NCI-H2171 (cell line): Measurements from ENCODE around the gene SAMD3.
"Not testable (repeated sequence)": the region's sequence is repeated elsewhere in the genome, so short reads cannot be mapped to it uniquely, and the experiment has no call there.

Source experiments
- DNase-seq: peaks from one replicate; lab custom pipeline; 2025; lab: John Stamatoyannopoulos, UW

The SAMD3 gene

DNA sequence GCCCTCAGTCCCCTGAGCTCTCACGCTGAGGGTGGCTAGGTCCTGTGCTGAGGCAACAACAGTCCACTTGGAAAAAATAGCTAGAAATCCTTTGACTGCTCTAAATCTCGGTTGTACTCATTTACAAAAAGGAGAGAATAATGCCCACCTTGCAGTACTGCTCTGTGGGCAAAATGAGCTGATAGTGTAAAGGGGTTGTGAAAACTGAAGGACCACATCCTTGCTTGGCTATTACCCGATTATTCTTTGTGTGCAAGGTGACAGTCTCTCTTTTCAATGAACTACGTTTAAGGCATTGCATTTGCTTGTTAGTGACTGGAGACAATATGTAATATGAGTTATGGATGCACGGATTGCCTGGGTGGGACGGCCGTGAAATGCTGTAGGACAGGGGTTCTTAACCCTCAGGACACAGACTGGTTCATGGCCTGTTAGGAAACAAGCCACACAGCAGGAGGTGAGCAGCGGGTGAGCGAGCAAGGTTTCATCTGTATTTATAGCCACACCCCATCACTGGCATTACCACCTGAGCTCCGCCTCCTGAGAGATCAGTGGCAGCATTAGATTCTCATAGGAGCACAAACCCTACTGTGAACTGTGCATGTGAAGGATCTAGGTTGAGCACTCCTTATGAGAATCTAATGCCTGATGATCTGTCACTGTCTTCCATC is 14.6 kb downstream of the SAMD3 start:
- DNase-seq, result no peak

DNA sequence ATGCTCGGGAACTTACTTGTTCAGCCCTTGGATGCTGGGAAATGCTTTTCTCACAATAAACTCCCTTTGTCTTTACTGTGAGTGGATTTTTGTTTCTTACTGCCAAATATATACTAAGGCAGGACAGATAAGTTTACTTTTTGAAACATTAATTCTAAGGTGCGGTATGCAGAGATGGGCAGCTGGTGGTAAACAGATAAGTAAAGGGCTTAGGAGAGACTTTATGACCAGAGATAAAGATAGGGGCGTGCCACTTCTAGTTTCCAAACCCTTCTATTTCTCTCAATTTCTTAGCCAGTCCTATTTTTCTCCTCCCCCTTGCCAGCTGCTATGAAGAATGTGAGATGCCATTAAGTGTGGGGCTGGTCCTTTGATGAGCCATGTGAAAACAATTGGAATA is 16.3 kb downstream of the SAMD3 start:
- no peak for DNase-seq

DNA sequence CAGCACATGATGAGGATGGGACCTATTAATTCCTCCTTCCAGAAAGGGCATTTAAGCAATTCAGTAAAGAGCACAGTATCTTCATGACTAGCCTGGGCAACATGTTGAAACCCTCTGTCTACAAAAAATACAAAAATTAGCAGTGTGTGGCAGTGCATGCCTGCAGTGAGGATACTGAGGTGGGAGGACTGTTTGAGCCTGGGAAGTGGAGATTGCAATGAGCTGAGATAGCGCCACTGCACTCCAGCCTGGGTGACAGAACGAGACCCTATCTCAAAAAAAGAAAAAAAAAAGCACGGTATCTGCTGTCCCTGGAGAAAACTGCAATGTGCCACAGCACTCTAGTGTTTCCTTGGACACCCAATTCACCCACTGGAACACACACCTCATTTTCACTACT is 18.4 kb downstream of the SAMD3 start:
- DNase-seq, result no peak

DNA sequence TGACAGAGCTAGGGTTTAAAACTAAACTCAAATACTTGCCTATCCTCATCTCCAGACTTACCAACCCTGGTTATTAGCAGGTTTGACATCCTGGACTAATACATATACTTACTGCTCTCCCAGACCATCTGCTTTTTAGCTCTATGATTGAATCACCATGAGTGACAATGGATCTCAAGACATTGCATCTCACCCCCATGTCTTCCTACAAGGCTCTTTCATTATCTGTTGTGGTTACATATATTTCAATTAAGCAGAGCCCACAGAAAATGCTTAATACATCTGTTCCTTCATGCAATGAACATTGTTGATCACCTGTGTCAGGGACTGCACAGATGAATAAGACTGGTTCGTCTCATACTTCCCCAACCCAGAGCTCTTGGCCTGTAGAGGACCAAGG is 19.4 kb downstream of the SAMD3 start:
- DNase-seq, result no peak

DNA sequence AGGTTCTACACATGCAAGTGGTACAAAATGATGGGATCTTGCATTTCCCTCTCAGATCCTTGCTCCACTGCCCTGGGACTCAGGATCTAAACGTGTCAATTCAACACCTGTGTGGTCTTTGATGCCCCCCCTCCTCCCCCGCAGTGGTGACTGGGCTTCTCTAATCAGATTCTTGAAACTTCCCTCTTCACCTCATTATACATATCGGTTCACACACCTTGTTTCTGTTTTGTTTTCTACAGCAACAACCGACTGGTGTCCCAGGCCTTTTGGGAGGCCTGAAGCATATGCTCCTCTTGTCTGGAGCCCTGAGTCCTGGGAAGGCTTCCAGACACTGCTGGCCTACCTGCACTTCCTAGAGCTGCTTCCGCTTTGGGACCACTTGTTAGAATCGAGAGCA is 20.0 kb downstream of the SAMD3 start:
- DNase-seq, result no peak

DNA sequence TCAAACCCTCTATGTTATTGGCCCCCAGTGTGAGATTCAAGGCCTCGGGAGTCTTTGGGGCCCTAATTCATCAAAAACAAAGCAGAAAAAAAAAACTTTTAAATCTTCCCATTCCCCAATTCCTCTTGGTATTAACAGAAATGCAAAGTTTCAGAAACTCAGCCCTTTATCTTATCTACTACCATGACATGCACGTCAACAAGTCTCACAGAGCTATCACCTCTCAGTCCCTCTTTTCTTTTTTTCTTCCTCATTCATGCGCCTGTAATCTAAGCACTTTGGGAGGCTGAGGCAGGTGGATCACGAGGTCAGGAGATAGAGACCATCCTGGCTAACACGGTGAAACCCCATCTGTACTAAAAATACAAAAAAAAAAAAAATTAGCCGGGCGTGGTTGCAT is 22.7 kb downstream of the SAMD3 start:
- DNase-seq, result no peak

DNA sequence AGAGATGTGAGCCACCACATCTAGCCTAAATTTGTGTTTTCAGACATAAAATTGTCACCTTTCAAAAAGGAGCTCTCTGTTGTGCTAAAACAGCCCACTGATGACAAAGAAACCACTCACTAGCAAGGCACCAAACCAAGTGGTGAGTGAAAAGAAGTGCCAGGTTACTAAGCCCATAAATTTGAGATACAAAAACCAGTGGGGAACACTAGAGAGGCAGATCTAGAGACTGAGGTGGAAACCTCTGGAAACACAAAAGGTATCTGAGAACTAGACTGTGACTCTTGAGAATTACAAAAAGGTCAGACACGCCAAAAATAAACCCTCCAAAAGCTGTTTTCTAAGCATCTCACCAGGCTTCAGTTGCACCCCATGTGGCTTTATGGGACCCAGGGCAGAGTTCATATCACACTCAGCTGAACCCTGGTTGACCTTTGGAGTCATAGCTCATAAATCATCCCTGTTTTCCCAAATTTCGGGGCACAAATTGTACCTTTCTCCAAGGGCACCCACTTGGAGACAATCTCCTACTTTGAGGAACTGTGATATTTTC is 24.2 kb downstream of the SAMD3 start:
- DNase-seq, result no peak

DNA sequence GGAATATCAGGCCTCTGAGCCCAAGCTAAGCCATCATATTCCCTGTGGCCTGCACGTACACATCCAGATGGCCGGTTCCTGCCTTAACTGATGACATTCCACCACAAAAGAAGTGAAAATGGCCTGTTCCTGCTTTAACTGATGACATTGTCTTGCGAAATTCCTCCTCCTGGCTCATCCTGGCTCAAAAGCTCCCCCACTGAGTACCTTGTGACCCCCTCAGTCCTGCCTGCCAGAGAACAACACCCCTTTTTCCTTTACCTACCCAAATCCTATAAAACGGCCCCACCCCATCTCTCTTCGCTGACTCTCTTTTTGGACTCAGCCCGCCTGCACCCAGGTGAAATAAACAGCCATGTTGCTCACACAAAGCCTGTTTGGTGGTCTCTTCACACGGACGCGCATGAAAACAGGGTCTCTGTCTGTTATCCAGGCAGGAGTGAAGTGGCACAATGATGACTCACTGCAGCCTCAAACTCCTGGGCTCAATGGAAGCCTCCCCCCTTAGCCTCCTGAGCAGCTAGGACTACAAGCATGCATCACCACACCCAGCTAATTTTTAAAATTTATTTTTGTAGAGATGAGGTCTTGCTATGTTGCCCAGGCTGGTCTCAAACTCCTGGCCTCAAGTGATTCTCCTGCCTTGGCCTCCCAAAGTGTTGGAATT is 24.8 kb downstream of the SAMD3 start:
- not testable (repeated sequence) for DNase-seq

DNA sequence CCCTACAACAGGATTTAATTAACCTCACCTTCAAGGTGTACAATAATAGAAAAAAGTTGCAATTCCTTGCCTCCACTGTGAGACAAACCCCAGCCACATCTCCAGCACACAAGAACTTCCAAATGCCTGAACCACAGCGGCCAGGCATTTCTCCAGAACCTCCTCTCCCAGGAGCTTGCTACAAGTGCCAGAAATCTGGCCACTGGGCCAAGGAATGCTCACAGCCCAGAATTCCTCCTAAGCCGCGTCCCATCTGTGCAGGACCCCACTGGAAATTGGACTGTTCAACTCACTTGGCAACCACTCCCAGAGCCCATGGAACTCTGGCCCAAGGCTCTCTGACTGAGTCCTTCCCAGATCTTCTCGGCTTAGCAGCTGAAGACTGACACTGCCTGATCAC is 28.3 kb downstream of the SAMD3 start:
- not testable (repeated sequence) for DNase-seq

DNA sequence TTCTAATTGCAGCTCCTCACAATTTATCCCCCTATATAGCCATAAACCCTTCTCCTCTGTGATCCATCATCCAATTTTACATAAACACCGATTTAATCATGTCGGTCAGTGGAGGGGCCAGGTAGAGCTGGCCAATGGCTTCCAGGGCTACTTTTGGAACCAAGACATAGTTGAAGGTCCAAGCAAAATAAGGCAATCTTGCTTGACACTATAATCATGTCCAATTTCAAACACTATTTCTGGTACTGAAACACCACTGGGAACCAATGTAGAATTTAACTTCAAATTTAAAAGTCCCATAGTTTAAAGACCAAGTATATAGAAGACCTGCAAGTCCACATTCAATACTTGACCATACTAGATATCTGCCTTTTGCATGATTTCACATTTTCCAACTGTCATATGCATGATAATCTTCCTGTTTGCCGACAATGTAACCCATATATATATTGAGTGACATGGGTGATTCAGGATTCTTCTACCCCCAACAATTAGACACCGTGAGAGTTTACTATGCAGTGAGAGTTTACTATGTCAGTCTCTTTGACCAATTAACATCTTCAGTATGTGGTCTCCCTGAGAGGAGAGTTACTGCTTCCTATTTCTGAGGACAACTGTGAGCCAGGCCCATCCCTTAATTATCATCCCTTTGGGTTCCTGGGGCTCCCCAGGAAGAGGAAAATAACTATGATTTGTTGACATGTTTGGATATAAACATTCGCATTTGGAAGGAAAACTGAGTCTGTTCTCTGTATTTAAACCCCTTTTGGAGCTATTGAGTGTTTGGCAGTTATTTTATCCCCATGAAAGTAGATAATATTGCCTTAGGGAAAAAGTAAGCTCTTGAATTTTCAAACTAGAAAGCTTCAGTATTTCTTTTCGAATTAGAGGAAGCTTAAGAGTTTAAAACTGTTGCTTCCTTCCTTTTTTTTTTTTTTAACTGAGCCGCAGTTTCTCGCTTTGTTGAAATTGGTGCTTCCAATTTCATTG is 31.8 kb downstream of the SAMD3 start:
- DNase-seq, result no peak

DNA sequence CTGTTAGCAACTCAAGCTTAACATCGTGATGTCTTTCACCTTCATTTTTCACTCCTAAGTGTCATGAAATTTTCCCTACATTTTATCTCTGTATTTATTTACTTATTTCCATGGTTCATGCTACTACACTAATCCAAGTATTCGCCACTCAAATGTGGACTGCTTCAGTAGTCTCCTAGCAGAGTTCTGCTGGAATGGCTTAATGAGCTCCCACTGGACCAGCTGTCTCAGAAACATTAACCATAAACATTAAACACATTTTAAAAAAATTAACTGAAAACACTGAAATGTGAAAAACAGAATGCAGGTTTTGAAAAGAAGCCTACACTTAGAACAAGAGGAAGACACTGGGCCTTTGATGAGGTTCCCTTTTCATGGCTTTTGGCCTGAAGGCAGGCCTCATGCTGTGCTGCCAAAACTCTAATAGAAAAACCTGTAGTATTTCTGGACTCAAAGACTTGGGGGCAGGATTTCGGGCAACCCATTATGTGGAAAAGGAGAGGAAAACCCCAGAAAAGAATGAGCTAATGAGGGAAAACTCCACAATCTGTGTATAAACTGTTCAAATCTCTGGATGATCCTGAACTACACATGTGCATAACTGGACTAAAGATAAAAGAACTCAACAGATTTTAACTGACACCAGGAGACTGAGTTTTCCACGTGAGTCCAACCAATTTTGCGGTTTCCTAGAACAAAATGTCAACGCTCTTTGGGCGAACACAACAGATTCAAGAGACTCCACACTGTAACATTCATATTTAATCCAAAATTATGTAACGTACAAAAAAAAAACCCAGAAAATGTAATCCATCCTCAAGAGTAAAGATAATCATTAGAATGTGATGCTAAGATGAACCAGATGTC is 33.0 kb downstream of the SAMD3 start:
- no peak for DNase-seq

DNA sequence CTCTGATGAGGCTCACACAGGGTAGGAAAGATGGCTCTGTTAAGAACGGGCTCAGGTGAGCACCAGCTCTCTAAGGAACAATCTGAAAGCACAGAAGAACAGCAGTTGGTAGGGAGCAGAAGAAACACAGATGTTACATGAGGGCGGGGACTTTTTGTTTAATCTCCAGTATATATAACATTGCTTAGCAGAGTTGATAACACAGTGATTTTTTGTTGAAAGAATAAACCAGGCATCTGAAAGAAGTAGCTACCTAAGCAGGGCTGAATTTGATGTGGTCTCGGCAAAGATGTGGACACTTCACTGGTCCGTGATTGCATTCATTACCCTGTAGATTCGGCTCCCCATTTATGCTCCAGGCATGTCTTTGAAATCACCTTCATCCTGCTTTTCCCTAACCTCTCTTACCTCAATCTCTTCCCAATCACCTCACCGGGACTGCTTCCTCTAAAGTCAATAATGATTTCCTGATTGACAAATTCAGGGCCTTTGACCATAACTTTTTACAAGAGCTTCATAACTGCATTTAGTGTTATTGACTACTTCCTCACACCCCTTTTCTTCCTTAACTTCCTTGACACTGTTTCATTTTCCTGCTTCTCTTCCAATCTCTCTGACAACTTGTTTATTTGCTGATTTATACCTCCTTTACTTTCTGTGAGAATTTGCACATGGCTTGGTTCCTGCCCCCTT is 34.4 kb downstream of the SAMD3 start:
- no peak for DNase-seq

DNA sequence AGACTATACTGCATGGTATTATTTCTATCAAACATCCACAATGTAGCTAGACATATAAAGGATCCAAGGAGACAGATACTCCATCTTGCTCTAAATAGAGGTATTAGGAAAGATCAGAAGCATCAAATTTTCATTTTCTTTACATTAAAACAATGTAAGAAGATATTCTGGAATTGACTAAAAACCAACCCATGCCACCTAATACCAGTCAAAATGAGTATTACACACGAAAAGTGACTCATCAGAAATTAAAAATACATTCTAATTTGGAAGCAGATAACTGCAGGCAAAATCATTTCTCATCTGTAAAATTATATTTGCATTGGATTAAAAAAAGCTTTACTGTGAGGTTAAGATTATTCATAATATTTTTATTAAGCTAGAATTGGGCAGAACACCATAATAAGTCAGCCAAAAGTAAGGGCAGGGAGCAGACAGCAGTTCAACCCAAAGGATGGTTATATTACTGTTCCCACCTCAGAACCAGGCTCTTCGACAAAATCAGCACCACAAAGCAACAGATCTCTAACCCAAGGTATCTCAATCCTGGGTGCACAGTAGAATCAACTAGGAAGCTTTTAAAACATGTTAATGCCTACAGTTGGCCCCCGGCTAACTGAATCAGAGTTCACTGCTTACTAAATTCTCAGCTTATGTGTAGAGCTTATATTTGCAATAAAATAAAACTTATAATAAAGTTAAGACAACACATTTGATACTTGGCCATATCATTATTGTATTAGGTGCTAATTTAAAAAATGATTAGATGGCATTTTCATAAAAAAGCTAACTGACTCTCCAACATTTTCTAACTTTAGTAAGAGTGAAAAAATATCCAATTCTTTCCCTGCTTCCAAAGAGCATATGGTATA is 35.2 kb downstream of the SAMD3 start:
- DNase-seq, result no peak

DNA sequence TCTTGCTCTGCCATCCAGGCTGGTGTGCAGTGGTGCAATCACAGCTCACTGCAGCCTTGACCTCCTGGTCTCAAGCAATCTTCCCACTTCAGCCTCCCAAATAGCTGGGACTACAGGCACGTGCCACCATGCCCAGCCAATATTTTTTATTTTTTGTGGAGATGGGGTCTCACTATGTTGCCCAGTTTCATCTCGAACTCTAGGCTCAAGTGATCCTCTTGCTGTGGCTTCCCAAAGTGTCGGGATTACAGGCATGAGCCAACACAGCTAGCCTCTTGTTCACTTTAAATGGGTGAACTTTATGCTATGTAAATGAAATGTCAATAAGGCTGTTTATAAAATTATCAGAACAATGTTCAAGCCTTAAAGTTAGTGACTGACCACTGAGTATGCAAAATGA is 37.1 kb downstream of the SAMD3 start:
- no peak for DNase-seq

DNA sequence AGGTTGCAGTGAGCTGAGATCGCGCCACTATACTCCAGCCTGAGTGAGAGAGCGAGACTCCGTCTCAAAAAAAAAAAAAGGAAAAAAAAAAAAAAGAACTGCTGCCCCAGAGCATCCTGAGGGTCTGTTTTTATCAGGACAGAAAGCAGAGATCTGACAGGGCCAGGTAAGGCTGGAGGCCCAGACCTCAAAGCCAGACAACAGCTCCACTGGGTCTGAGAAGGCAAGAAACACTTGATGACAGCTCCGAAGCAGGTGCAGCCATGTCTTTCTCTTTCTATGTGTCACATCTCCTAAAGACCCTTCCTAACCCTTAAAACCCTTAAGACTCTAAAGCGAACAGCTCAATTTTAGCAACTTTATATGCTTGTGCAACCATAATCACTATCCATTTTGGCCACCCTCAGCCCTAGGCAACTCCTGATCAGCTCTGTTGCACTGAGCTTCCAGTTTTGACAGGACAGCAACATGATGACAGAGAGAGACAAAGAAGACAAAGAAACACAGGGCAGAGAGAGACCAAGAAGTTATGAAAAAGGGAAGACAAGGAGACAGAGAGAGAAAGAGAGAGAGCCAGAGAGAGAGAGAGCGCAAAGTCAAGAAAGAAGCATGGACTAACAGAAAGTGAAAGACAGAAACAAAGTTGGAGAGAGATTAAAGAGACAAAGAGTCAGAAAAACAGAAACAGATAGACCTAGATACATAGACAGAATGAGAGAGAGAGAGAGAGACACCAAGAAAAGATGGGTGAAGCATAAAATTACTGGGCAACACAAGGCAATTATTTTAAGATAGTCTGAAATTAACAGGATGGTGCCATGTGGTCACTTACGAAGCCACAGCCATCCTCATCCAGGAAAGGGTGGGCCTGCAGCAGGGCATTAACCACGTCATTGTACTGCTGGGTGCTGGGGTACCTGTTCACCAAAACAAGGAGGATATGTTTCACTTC is 39.2 kb downstream of the SAMD3 start:
- no peak for DNase-seq

DNA sequence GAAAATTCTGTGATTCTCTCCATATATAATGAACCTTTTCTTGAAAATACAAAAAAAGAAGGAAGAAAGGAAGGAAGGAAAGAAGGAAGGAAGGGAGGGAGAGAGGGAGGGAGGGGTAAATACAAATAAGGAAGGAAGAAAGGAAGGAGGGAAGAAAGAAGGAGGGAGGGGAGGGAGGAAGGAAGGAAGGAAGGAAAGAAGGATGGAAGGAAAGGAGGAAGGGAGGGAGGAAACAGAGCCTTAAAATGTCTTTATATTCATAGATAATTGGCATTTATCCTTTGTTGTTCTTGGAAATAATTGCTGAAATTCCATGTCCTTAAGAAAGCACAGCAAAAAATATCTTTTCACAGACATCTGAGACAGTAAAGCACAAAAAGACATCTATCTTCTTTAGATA is 40.3 kb downstream of the SAMD3 start:
- no peak for DNase-seq

DNA sequence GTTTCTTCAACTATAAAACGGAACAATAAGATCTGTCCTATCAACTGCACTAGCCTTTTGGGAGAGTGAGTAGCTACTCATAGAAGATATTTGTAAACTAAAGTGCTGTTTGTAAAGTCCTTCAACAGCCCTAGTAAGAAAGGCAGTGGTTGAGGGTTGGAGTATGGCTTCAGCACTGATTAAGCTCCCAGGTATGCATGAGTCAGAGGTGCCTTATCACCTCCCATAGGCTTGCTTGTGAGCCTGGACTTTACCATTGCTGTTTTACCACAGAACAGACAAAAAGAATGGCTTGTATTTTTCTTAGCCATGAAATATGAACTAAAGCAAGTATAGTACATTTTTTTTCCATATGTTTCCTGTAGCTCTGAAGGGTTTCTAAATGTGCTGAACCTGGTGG is 44.1 kb downstream of the SAMD3 start:
- DNase-seq, result no peak

DNA sequence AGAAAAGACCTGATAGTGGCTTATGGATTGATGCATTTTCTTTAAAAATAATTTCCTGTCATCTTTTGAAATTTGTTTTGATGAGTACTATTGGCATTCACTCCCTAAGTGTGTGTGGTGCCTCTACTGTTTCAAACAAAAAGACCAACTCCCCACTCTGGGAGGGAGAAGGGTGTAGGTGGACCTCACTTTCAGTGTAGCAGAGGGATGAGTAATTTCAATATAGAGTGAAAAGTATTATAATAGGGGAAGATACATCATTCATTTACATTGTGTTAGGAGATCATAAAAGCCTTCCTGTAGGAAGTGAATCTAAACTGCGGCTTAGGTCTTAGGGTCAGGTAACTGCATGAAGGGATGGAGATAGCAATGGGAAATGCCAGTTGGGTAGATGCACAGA is 46.4 kb downstream of the SAMD3 start:
- no peak for DNase-seq
